Smooth muscle cell (in vitro differentiated cells): ENCODE results near the gene METTL17. TPM values are rescaled to one million over a fixed set of nuclear protein-coding genes. Genes with fewer than 3 reads are reported as not detected.

Experiments
- DNase-seq: peaks from one replicate; lab custom pipeline; 2025; ENCODE audit not compliant: unreplicated experiment; lab: John Stamatoyannopoulos, UW
- H2AFZ ChIP-seq: fragments of 200-600 bp; sonication (generic); 2 replicates; pipeline ENCODE4 v1.6.0; 2016; ENCODE audit warnings: antibody characterized with exemption, low read depth, mild to moderate bottlenecking
- H3F3A ChIP-seq: fragments of 200-600 bp; sonication (generic); 2 replicates; pipeline ENCODE4 v1.6.0; 2017; ENCODE audit warnings: antibody characterized with exemption, low read depth
- H3K27ac ChIP-seq: fragments of 200-600 bp; sonication (generic); 2 replicates; pipeline ENCODE4 v1.5.1; 2016; ENCODE audit warnings: low read depth, mild to moderate bottlenecking
- H3K27me3 ChIP-seq: fragments of 200-600 bp; sonication (generic); 2 replicates; pipeline ENCODE4 v1.6.1; 2016; ENCODE audit warnings: low read depth, mild to moderate bottlenecking
- H3K36me3 ChIP-seq: fragments of 200-600 bp; sonication (generic); 2 replicates; pipeline ENCODE4 v1.5.1; 2016; ENCODE audit warnings: low read depth
- H3K4me1 ChIP-seq: fragments of 200-600 bp; sonication (generic); 2 replicates; pipeline ENCODE4 v1.5.1; 2016; ENCODE audit warnings: low read depth
- H3K4me2 ChIP-seq: fragments of 200-600 bp; sonication (generic); 2 replicates; pipeline ENCODE4 v1.6.0; 2016; ENCODE audit warnings: mild to moderate bottlenecking
- H3K4me3 ChIP-seq: fragments of 200-600 bp; sonication (generic); 2 replicates; pipeline ENCODE4 v1.5.1; 2016; ENCODE audit warnings: mild to moderate bottlenecking
- H3K79me2 ChIP-seq: fragments of 200-600 bp; sonication (generic); 2 replicates; pipeline ENCODE4 v1.6.0; 2016; ENCODE audit warnings: low read depth, mild to moderate bottlenecking
- H3K9ac ChIP-seq: fragments of 200-600 bp; sonication (generic); 2 replicates; pipeline ENCODE4 v1.6.0; 2016; ENCODE audit warnings: low read depth
- H3K9me3 ChIP-seq: fragments of 200-600 bp; sonication (generic); replicated peaks from 2 replicates; pipeline ENCODE4 v1.5.1; 2016; ENCODE audit warnings: low read depth
- H4K20me1 ChIP-seq: fragments of 200-600 bp; sonication (generic); 2 replicates; pipeline ENCODE4 v1.6.0; 2016; ENCODE audit warnings: low read depth
- WGBS: methylation state at CpG from one replicate; pipeline ENCODE4 v1.1.7; 2016; ENCODE audit warnings: low lambda C conversion rate; 5-methylcytosine and 5-hydroxymethylcytosine counted together
- polyA plus RNA-seq: library from polyadenylated mRNA; unstranded; fragments of >200 nt; fragmentation: Nextera tagmentation; extraction: Ambion mirVana; gene quantifications from 2 replicates; pipeline ENCODE4 v1.2.1, GENCODE V29; 2016
- total RNA-seq: library from RNA; depleted of rRNA; stranded (reverse); fragments of >200 nt; gene quantifications from 2 replicates; pipeline ENCODE4 v1.2.3, GENCODE V29; 2014
- TF ChIP-seq, protein P1 (sequence below): fragments of 200-600 bp; sonication (generic); IDR thresholded peaks from 2 replicates; pipeline ENCODE4 v1.5.1; 2017; ENCODE audit warnings: borderline replicate concordance, mild to moderate bottlenecking, antibody characterized with exemption; ENCODE audit not compliant: insufficient read depth, poor library complexity, severe bottlenecking

Gene METTL17
- total and polyA plus RNA-seq, 2 experiments from 2014 or later = 46.5 to 96.3 TPM

DNA sequence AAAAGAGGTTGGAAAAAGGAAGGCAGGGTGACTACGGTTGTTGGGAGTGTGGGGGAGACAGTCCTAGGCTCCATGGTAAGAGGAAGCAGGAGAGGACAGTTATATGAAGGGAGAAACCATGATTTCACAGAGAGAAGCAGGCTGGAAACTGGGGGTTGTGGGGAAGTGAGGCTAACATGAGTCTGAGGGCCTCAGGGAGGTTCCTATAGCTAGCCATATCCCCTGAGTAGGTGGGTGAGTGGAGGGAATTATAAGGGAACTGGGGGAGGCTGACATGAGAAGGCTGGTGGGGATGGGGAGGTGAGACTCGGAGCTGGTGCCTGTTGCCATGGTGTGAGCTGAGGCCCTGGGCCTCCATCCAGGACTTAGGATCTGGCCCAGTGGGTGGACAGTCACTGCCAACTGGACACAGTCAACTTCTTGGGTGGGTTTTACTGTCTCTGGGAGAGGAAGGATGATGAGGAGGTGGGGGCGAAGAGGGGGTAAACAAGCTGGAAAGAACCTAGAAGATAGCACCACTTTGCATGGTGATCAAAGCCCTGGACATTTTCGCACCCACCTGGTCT lies 43.4 kb downstream of the METTL17 start:
- no peaks in the 10 kb centered on the region for H3K36me3 ChIP-seq
- H3K9me3 ChIP-seq = no peaks in the 10 kb centered on the region
- no peak overlapping the region for H3K4me2 ChIP-seq
- no peak overlapping the region for H3K4me3 ChIP-seq
- H3K27ac ChIP-seq = no peak overlapping the region
- no peak overlapping the region for H2AFZ ChIP-seq
- H3F3A ChIP-seq = peaks cover 6% of the 10 kb centered on the region
- no peaks in the 10 kb centered on the region for H3K4me1 ChIP-seq
- WGBS = 93% methylated on average over 4 of the region's 4 CpGs
- no peak overlapping the region for H3K9ac ChIP-seq
- no peak for DNase-seq
- TF ChIP-seq, protein P1, sequence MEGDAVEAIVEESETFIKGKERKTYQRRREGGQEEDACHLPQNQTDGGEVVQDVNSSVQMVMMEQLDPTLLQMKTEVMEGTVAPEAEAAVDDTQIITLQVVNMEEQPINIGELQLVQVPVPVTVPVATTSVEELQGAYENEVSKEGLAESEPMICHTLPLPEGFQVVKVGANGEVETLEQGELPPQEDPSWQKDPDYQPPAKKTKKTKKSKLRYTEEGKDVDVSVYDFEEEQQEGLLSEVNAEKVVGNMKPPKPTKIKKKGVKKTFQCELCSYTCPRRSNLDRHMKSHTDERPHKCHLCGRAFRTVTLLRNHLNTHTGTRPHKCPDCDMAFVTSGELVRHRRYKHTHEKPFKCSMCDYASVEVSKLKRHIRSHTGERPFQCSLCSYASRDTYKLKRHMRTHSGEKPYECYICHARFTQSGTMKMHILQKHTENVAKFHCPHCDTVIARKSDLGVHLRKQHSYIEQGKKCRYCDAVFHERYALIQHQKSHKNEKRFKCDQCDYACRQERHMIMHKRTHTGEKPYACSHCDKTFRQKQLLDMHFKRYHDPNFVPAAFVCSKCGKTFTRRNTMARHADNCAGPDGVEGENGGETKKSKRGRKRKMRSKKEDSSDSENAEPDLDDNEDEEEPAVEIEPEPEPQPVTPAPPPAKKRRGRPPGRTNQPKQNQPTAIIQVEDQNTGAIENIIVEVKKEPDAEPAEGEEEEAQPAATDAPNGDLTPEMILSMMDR = no peak
- no peaks in the 10 kb centered on the region for H4K20me1 ChIP-seq
- no peaks in the 10 kb centered on the region for H3K27me3 ChIP-seq
- no peaks in the 10 kb centered on the region for H3K79me2 ChIP-seq

DNA sequence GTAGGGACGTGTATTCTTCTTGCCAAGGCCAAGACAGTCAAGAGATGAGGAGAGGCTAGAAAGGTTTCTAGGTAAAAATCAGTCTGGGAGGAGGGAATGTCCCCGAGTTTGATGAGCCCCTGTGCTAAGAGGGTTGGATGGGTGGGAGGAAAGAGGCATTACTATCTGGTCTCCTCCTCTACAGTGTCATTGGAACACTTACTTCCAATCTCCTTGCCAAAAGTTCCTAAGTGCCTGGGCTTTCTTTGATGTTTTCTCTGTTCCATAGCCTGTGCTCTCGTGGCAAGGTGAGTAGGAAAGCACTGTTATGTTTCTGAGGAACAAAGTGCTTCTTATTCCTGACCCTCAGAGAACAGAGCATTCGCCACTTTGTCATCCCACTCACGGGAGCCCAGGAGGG lies 44.9 kb downstream of the METTL17 start, which contains the start of gene RNASE13:
Gene RNASE13, minus strand, starts transcription at position 101 of the 400 bp plus-strand sequence. CDS start 519 bp downstream, outside the sequence.
- H3K4me3 ChIP-seq = no peak within 1 kb of the TSS
- H3K4me2 ChIP-seq = no peak within 1 kb of the TSS
- H4K20me1 ChIP-seq = no peaks in the 10 kb centered on the region
- no peaks in the 10 kb centered on the region for H3F3A ChIP-seq
- no peak within 1 kb of the TSS for H2AFZ ChIP-seq
- no peak within 1 kb of the TSS for H3K9ac ChIP-seq
- peaks cover 4% of the 10 kb centered on the region for H3K4me1 ChIP-seq
- 91% methylated on average over 5 of the region's 5 CpGs for WGBS
- no peaks in the 10 kb centered on the region for H3K79me2 ChIP-seq
- H3K9me3 ChIP-seq = no peaks in the 10 kb centered on the region
- no peak within 1 kb of the TSS for H3K27ac ChIP-seq
- DNase-seq = no peak
- no peaks in the 10 kb centered on the region for H3K36me3 ChIP-seq
- no peaks in the 10 kb centered on the region for H3K27me3 ChIP-seq
- TF ChIP-seq, protein P1 = no peak

DNA sequence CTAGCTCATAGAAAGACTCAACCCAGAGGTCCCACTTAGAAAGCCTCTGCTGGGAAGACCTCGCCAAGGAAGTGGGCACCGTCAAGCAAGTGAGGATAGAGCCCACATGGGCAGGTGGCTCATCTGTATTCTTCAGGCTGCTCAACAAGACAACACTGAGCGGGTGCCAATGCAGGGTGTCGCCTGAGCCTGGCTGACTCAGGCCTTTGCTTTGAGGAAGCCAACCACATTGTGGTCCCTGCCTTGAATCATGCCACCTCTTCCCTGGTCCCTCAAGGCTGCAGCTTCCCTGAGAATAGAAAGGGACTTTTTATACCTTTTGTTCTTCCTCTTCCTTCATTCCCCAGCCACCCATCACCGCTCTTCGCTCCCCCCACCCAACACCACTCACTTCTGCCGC lies 47.0 kb downstream of the METTL17 start:
- DNase-seq = no peak
- H3K27ac ChIP-seq = no peak overlapping the region
- H3K36me3 ChIP-seq = no peaks in the 10 kb centered on the region
- no peaks in the 10 kb centered on the region for H3K79me2 ChIP-seq
- no peak overlapping the region for H3K9ac ChIP-seq
- H3K4me2 ChIP-seq = no peak overlapping the region
- H3K4me3 ChIP-seq = no peak overlapping the region
- TF ChIP-seq, protein P1 = no peak
- no peaks in the 10 kb centered on the region for H4K20me1 ChIP-seq
- peaks cover 4% of the 10 kb centered on the region for H3K4me1 ChIP-seq
- WGBS = 92% methylated on average over 7 of the region's 7 CpGs
- no peak overlapping the region for H2AFZ ChIP-seq
- no peaks in the 10 kb centered on the region for H3K9me3 ChIP-seq
- no peaks in the 10 kb centered on the region for H3F3A ChIP-seq
- no peaks in the 10 kb centered on the region for H3K27me3 ChIP-seq

DNA sequence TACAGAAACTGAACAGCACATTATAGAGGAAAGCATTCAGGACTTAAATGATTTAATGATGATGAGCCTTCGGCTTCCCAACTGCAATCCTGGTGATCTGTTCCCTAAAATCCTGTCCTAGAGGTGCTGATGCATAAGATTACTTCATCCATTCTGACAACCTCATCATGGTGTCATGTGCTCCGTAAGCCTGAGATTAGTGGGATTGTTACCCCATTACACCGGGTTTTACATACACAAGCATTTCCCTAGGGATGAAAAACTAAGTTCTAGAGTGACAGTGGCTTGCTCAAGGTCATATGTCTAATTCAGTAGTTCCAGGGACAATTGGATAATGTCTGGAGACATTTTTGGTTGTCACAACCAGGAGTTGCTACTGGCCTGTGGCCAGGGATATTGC lies 47.4 kb downstream of the METTL17 start:
- TF ChIP-seq, protein P1 = no peak
- H3K36me3 ChIP-seq = no peaks in the 10 kb centered on the region
- H3K4me1 ChIP-seq = peaks cover 4% of the 10 kb centered on the region
- no peak overlapping the region for H2AFZ ChIP-seq
- H3K27ac ChIP-seq = no peak overlapping the region
- H3K4me3 ChIP-seq = no peak overlapping the region
- DNase-seq = no peak
- H3K9ac ChIP-seq = no peak overlapping the region
- H3K79me2 ChIP-seq = no peaks in the 10 kb centered on the region
- H3K4me2 ChIP-seq = no peak overlapping the region
- H3K9me3 ChIP-seq = no peaks in the 10 kb centered on the region
- no peaks in the 10 kb centered on the region for H3F3A ChIP-seq
- no peaks in the 10 kb centered on the region for H4K20me1 ChIP-seq
- WGBS = 78% methylated on average over 3 of the region's 3 CpGs
- no peaks in the 10 kb centered on the region for H3K27me3 ChIP-seq
